Measurements from ENCODE around the gene ABI2.

Gene ABI2

GRCh38 chr2:203476881-203477280 lies 148.7 kb downstream of the ABI2 start:
- DNase-seq (ENCODE audit: low read depth in 2 of 2), result no peak

- no peak for DNase-seq (ENCODE audit: low read depth in 2 of 2)
Observed at GRCh38 chr2:203480623-203481022, 152.4 kb downstream of the ABI2 start.

- DNase-seq (ENCODE audit: low read depth in 2 of 2), result no peak
Observed at GRCh38 chr2:203484266-203485112, 156.3 kb downstream of the ABI2 start.

GRCh38 chr2:203489531-203489930 lies 161.3 kb downstream of the ABI2 start:
- DNase-seq (ENCODE audit: low read depth in 2 of 2), result no peak

GRCh38 chr2:203490391-203490790 lies 162.2 kb downstream of the ABI2 start:
- DNase-seq (ENCODE audit: low read depth in 2 of 2), result no peak

GRCh38 chr2:203492965-203493364 lies 164.8 kb downstream of the ABI2 start:
- no peak for DNase-seq (ENCODE audit: low read depth in 2 of 2)
